Mucosa of rectum (tissue), 2 donors: ENCODE data around the gene SORCS3.

Source experiments
- H3K27ac ChIP-seq, 2 donors: one replicate each; pipeline ENCODE4 v1.7.0; 2013; ENCODE audit warnings: inconsistent platforms in 2 of 2, low read depth in 2 of 2, low read length in 2 of 2
- H3K27me3 ChIP-seq, 2 donors: one replicate each; pipeline ENCODE4 v1.7.0; 2013; ENCODE audit warnings: low read length in 2 of 2; ENCODE audit not compliant: control insufficient read depth in 2 of 2, insufficient read depth in 2 of 2
- H3K36me3 ChIP-seq, 2 donors: one replicate each; pipeline ENCODE4 v1.7.0; 2013; ENCODE audit warnings: low read length in 2 of 2; ENCODE audit not compliant: control insufficient read depth in 2 of 2, insufficient read depth in 2 of 2
- H3K4me1 ChIP-seq, 2 donors: one replicate each; pipeline ENCODE4 v1.7.0; 2013; ENCODE audit warnings: low read length in 2 of 2, mild to moderate bottlenecking in 1 of 2; ENCODE audit not compliant: control insufficient read depth in 2 of 2, insufficient read depth in 2 of 2
- H3K4me3 ChIP-seq, 2 donors: one replicate each; pipeline ENCODE4 v1.7.0; 2013; ENCODE audit warnings: low read length in 2 of 2
- H3K9ac ChIP-seq, 2 donors: one replicate each; pipeline ENCODE4 v1.7.0; 2013; ENCODE audit warnings: low read length in 2 of 2, low read depth in 1 of 2, mild to moderate bottlenecking in 1 of 2
- H3K9me3 ChIP-seq, 2 donors: one replicate each; pipeline ENCODE4 v1.7.0; 2013; ENCODE audit warnings: low read length in 2 of 2; ENCODE audit not compliant: control insufficient read depth in 2 of 2
- donor health status: healthy.
- donor health status: Normal muscosa, but diverticular disease.

The SORCS3 gene

DNA sequence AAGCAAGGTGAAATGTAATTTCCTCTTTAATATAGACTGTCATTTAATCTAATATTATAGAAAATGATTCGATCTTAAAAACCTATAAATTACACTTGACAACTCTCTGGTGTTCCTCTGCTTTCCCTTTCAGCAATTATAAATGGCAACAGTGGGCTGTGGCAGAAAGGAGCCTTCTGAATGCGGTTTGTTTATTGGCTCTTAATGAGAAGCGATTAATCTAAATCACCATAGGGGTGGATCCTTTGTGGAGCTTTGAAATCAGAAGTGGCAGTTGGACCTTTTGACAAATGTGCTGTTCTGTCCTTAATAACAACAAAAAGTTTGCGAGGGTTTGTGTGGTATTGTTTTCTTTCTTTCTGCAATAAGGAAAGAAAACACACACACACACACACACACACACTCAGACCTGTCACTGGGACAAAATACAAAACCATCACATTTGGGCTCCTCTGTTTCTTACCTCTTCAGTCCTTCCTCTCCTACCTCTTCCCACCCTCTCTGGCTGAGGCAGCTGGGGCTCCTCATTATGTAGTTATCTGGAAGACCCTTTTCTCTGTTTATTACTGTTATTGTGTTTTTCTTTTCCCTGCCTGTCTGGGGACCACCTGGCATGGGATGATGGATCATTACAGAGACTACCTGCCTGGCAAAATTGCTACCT is 316.2 kb downstream of the SORCS3 start:
- no peaks in the 10 kb centered on the region for H3K9me3 ChIP-seq
- H3K4me3 ChIP-seq = no peak overlapping the region
- no peak overlapping the region for H3K27ac ChIP-seq

DNA sequence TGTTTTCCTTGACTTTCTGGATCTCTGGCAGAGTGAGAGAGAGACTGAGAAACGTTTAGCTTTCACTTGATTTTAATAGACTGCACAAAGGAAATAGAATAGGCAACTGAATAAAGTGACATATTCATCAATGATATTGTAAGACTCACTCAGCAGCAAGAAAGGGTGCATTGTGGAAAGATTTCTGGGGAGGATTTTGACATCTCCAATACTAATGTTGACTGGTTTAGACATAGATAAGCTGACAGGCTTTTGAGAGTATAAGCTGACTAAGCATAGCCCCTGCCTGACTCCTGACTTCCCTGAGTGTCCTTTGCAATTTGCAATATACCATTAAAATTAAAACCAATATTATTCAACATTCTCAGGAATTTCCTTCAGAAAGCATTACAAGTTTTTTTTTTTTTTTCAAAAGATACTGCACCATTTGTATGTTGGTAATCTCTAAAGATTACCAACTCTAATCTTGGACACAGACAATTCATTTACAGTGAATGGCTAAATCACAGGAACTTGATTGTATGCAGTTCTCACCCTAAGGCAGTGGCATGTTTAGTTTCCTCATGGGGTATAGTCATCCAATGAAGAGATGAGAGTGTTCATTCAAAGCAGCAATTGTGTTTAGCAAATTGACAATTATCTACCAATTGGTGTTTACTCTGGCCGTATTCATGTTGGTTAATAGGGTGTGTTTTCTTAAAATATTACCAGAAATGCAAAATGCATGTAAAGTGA is 325.6 kb downstream of the SORCS3 start:
- no peak overlapping the region for H3K9ac ChIP-seq
- H3K9me3 ChIP-seq = no peaks in the 10 kb centered on the region
- no peaks in the 10 kb centered on the region for H3K27me3 ChIP-seq
- no peaks in the 10 kb centered on the region for H3K4me1 ChIP-seq
- no peak overlapping the region for H3K27ac ChIP-seq
- no peak overlapping the region for H3K4me3 ChIP-seq
- no peaks in the 10 kb centered on the region for H3K36me3 ChIP-seq

More for the DNA sequence above, 316.2 kb downstream of the SORCS3 start:
- Histone ChIP-seq H3K27me3 (no peaks in the 10 kb centered on the region), H3K36me3 (no peaks in the 10 kb centered on the region), H3K9ac (no peak overlapping the region), H3K4me1 (no peaks in the 10 kb centered on the region)

DNA sequence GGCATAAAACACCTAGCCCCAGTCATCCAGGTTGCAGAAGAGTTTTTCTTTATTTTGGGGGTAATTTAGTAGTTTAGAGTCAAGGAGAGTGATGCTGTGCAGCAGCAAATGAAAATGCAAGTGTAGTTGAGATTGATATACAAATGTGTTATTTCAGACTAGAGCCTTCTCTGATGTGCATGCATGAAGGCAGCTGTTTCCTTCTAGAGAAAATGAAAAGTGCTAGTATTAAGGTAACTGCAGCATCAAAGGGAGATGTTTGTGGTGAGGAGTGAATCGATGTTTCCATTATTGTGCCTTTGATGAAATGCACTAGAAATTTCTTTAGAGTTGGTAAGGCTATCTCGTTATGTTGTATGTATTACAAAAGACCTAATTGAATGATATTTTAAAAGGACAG is 339.3 kb downstream of the SORCS3 start:
- Histone ChIP-seq H3K9me3 (no peaks in the 10 kb centered on the region), H3K27me3 (no peaks in the 10 kb centered on the region), H3K27ac (no peak overlapping the region), H3K4me1 (no peaks in the 10 kb centered on the region), H3K36me3 (no peaks in the 10 kb centered on the region), H3K4me3 (no peak overlapping the region), H3K9ac (no peak overlapping the region)

DNA sequence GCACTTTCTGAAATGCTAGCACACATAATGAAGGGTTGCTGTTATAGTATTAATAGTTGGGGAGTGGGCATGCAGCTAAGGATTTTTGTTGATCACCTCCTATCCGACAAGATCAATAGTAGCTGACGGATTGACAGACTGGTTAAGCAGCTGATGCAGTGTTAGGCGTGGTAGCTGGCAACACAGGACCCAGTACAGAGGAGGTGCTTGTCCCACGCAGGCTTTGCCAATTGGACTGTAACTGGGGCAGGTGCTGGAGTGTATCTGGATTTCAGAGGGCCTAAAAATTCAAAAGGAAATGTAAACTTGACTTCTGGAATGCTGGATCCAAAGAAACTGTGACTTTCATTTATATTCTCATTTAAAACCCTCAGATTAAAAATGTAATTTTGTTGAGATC is 340.9 kb downstream of the SORCS3 start:
- H3K4me3 ChIP-seq = no peak overlapping the region
- no peaks in the 10 kb centered on the region for H3K9me3 ChIP-seq
- H3K27ac ChIP-seq = no peak overlapping the region
- H3K4me1 ChIP-seq = no peaks in the 10 kb centered on the region
- no peaks in the 10 kb centered on the region for H3K27me3 ChIP-seq
- no peaks in the 10 kb centered on the region for H3K36me3 ChIP-seq
- no peak overlapping the region for H3K9ac ChIP-seq

DNA sequence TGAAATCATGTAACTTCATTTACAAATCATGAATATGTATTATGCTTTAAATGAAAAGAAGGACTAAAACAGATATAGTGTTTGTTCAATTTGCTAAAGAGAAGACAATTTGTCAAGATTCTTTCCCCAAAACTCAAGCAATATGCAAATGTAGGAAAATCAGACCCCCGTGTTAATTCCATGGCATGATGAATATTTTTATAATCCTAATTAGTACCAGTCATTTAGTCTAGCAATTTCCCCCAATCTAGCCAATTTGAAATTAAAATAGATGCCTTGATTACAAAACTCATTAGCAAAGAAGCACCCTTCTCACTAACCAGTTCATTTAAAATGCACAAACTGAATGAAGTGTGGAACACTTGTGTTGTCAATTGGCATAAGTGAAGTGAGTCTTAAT is 347.6 kb downstream of the SORCS3 start:
- Histone ChIP-seq H3K27ac (no peak overlapping the region), H3K4me3 (no peak overlapping the region), H3K4me1 (no peaks in the 10 kb centered on the region), H3K9me3 (no peaks in the 10 kb centered on the region), H3K9ac (no peak overlapping the region), H3K36me3 (no peaks in the 10 kb centered on the region), H3K27me3 (no peaks in the 10 kb centered on the region)

DNA sequence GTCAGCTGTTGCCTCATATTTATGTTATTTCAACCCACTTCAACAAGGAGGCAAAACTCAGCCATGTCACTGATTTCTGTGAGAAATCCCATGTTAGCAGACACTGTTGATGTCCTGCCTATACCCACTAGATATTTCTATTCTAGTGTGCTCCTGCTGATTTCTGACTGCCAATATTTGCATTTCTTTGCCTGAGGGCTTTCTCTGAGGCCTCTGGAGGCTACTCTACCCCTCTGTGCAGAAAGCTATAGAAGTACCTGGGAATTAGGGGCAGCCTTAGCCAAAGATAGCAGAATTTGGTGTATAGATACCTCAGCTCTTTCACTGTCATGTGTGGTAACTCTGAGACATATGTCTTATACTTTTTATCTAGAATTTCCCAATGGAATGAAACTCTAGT is 348.8 kb downstream of the SORCS3 start:
- Histone ChIP-seq H3K27ac (no peak overlapping the region), H3K9me3 (no peaks in the 10 kb centered on the region), H3K9ac (no peak overlapping the region)

DNA sequence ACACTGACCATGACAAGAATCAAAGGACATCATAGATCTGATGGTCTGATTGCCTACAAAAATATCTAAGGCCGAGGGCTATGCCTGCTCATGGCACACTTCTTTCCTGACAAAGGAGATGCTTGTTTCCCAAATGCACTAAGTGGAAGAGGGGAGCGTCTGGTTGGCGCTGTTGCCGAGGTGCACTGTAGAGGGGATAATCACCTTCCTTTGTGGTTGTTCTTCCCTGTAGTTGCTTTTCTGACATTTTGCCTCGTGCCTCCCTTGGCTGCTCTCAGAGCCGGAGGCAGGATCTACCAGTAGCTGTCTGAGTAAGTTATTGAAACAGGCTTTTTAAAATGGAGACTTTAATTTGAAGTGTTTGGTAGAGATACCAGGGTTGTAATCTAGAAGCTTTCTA is 352.0 kb downstream of the SORCS3 start:
- no peaks in the 10 kb centered on the region for H3K27me3 ChIP-seq
- H3K36me3 ChIP-seq = no peaks in the 10 kb centered on the region
- no peak overlapping the region for H3K9ac ChIP-seq

More for the DNA sequence above, 348.8 kb downstream of the SORCS3 start:
- no peaks in the 10 kb centered on the region for H3K27me3 ChIP-seq
- no peak overlapping the region for H3K4me3 ChIP-seq
- H3K4me1 ChIP-seq = no peaks in the 10 kb centered on the region
- no peaks in the 10 kb centered on the region for H3K36me3 ChIP-seq

DNA sequence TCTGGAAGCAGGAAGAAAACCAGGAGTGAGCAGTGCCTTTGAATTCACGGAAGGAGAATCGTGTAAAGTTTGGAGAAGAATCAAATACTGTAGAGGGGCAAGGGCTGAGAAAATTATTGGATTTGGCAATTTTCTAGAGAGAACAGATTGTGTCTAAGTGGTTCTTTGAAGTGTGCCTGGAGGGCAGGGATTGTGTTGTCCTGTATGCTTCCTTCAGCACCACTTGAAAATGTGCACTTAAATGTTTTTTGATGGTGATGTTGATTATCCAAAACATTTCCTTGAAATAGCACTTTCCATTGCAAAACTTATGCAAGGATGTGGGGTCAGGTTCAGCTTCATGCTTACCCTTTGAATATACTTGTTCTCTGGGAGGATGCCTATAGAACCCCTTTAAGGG is 360.2 kb downstream of the SORCS3 start:
- Histone ChIP-seq H3K9ac (no peak overlapping the region), H3K27ac (no peak overlapping the region), H3K9me3 (no peaks in the 10 kb centered on the region), H3K4me3 (no peak overlapping the region), H3K27me3 (no peaks in the 10 kb centered on the region), H3K36me3 (no peaks in the 10 kb centered on the region), H3K4me1 (no peaks in the 10 kb centered on the region)

More for the DNA sequence above, 352.0 kb downstream of the SORCS3 start:
- Histone ChIP-seq H3K4me3 (no peak overlapping the region), H3K9me3 (no peaks in the 10 kb centered on the region), H3K4me1 (no peaks in the 10 kb centered on the region), H3K27ac (no peak overlapping the region)

DNA sequence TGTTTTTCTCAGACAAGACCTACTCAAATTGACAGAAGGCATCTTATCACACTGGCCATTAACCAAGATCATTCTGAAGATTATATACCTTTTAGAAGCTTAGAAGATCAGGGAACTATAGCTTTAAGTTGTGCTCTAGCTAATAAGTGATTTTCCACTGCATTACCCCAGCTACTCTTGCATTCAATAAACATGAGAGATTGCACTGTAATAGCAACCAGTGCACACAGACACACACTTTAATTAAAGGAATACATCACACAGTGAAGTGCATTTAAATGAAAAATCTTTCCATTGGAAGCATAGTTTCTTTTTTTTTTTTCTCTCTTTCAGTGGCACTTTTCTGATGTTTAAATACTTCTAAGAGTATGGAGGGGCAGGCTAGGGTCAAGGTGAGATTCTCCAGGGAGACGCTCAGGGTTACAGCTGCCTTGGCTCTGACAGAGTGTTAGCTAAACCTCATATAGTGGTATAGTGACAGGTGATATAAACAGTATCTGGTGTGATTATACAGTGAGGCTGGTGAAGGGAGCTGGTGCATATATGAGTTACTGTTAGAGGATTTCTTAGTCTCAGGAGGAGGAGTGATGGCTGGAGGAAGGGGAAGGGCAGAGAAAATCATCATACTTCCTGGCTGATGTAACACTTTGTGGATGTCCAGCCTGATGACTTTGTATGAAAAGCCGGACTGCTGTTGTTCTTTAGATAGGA is 369.5 kb downstream of the SORCS3 start:
- Histone ChIP-seq H3K9me3 (no peaks in the 10 kb centered on the region), H3K4me1 (no peaks in the 10 kb centered on the region), H3K4me3 (no peak overlapping the region), H3K27ac (no peak overlapping the region), H3K27me3 (no peaks in the 10 kb centered on the region), H3K9ac (no peak overlapping the region), H3K36me3 (no peaks in the 10 kb centered on the region)

DNA sequence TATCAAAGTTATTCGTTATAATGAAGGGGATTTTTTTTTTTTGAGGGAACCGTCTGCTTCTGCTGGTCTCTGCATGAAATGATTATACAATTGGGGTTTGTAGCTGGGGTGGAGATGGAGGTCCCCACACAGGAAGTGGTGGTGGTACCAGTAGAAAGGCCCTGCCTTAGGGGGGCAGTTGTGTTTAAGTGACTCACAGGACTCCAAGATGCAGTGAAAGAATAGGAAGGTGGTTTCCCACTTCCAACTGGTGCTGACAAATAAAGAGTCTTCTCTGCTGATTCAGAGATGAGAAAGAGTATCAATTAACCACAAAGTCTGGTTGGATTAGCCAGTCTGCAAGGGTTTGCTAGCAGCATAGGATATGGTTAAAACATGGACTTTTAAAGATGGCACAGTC is 376.0 kb downstream of the SORCS3 start:
- Histone ChIP-seq H3K4me3 (no peak overlapping the region), H3K9me3 (no peaks in the 10 kb centered on the region), H3K36me3 (no peaks in the 10 kb centered on the region), H3K9ac (no peak overlapping the region), H3K27me3 (no peaks in the 10 kb centered on the region), H3K27ac (no peak overlapping the region), H3K4me1 (no peaks in the 10 kb centered on the region)
